MCF 10A (cell line): ENCODE results near the gene ELMO1. TPM values are rescaled to one million over a fixed set of nuclear protein-coding genes. Genes with fewer than 3 reads are reported as not detected.

Experiments used
- BruUV-seq: library from RNA; stranded (reverse); fragments of 400-500 nt; replicated peaks from 2 replicates; lab custom pipeline; 2021; lab: Mats Ljungman, UMichigan
- CTCF ChIA-PET: fragments of 300-600 bp; sonication (Branson Sonifier 250); formaldehyde crosslinking; extraction: SDS; loops from one replicate; lab custom pipeline; 2021; ENCODE audit warnings: antibody characterized with exemption, inconsistent platforms; lab: Yijun Ruan, JAX
- POLR2A ChIA-PET: fragments of 300-600, 350-650 bp; sonication (Branson Sonifier 250); formaldehyde crosslinking; extraction: SDS; loops from one replicate; lab custom pipeline; 2020; ENCODE audit warnings: antibody characterized with exemption, inconsistent platforms; lab: Yijun Ruan, JAX
- DNase-seq: peaks from one replicate; pipeline ENCODE4 v3.0.0-alpha.2; 2018; ENCODE audit not compliant: unreplicated experiment
- H3K27ac Mint-ChIP-seq: one replicate; pipeline ENCODE4 v1.8.0; 2022; ENCODE audit warnings: mild to moderate bottlenecking, low read depth, mixed read lengths; ENCODE audit not compliant: unreplicated experiment
- H3K27me3 Mint-ChIP-seq: one replicate; pipeline ENCODE4 v1.8.0; 2022; ENCODE audit warnings: mixed read lengths; ENCODE audit not compliant: insufficient read depth, unreplicated experiment
- H3K36me3 Mint-ChIP-seq: one replicate; pipeline ENCODE4 v1.8.0; 2022; ENCODE audit warnings: mild to moderate bottlenecking, moderate library complexity, mixed read lengths; ENCODE audit not compliant: insufficient read depth, unreplicated experiment
- H3K4me1 Mint-ChIP-seq: one replicate; pipeline ENCODE4 v1.8.0; 2022; ENCODE audit warnings: mixed read lengths; ENCODE audit not compliant: insufficient read depth, unreplicated experiment
- H3K4me3 Mint-ChIP-seq: one replicate; pipeline ENCODE4 v1.8.0; 2022; ENCODE audit warnings: mild to moderate bottlenecking, moderate library complexity, mixed read lengths; ENCODE audit not compliant: unreplicated experiment
- H3K9me3 Mint-ChIP-seq: one replicate; pipeline ENCODE4 v1.8.0; 2022; ENCODE audit warnings: mixed read lengths; ENCODE audit not compliant: unreplicated experiment
- CTCF ChIP-seq: fragments of 200-600 bp; IDR thresholded peaks from one replicate; pipeline ENCODE4 v1.8.0; 2022; ENCODE audit warnings: antibody characterized with exemption, mild to moderate bottlenecking; ENCODE audit not compliant: unreplicated experiment
- intact Hi-C: fragments of 100-400 bp; cut with micrococcal nuclease; formaldehyde crosslinking; loops from 2 replicates; pipeline ENCODE4 v1.14.1; 2022
- total RNA-seq: library from RNA; stranded (reverse); gene quantifications from 2 replicates; pipeline ENCODE4 v1.2.3, GENCODE V29; 2022

Gene ELMO1
- total RNA-seq, 1 experiment from 2014 or later, result 0.30 TPM

- ChIA-PET CTCF (interaction anchor here (0.6 to 0.7 kb wide), 2 partner anchors 61 to 160 kb away, joined by 3 read pairs; no protein-coding TSS in a partner anchor), POLR2A (no interaction called here)
- no peak for TF ChIP-seq CTCF
- Mint-ChIP-seq H3K27ac (no peak overlapping the region), H3K9me3 (no peaks in the 10 kb centered on the region), H3K27me3 (no peaks in the 10 kb centered on the region), H3K4me1 (peaks cover 5% of the 10 kb centered on the region), H3K4me3 (no peak overlapping the region), H3K36me3 (no peaks in the 10 kb centered on the region)
- no peak for DNase-seq
- intact Hi-C loops, result no loop called here
- BruUV-seq, result no TSS peak
These were observed 538.3 kb downstream of the ELMO1 start for GRCh38 chr7:36910401-36910800.

DNA sequence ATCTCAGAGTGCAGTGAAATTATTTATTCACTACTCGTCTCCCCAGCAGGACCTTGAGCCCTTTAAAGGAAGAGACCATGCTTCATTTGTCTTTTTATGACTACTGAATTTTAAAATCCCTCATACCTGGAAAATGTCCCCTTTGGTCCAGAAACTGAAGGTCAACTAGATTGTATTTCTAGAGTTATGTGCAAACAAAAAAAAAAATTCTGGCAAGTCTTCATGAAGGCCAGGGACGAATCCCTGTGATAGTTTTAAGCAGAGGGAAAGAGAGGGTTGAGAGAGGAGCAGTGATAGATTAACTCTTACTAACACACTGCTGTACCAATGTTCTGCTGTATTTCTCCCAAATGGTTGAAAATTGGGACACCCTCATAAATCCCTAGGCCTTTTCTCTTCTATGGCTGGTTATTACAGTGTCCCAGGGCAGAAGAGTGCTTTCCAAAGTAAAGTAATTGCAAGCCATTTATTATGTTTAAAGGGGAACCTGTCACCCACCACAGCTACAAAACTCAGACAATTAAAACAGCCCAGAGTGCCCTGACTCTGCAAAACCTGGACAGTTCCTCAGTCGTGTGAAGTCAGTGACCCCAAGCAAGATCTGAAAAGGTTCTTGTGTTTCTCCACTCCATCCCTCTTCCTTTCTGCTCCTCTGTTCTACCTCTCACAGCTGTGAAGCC is 541.6 kb downstream of the ELMO1 start:
- Mint-ChIP-seq H3K9me3 (no peaks in the 10 kb centered on the region), H3K27me3 (no peaks in the 10 kb centered on the region), H3K36me3 (no peaks in the 10 kb centered on the region), H3K4me3 (no peak overlapping the region), H3K4me1 (peaks cover 2% of the 10 kb centered on the region), H3K27ac (no peak overlapping the region)
- DNase-seq, result no peak
- intact Hi-C loops, result no loop called here
- ChIA-PET CTCF (no interaction called here), POLR2A (no interaction called here)
- BruUV-seq, result no TSS peak
- TF ChIP-seq CTCF, result no peak

- CTCF ChIA-PET, result no interaction called here
- intact Hi-C loops, result no loop called here
- BruUV-seq, result no TSS peak
These were observed 542.2 kb downstream of the ELMO1 start for GRCh38 chr7:36906448-36906847.

DNA sequence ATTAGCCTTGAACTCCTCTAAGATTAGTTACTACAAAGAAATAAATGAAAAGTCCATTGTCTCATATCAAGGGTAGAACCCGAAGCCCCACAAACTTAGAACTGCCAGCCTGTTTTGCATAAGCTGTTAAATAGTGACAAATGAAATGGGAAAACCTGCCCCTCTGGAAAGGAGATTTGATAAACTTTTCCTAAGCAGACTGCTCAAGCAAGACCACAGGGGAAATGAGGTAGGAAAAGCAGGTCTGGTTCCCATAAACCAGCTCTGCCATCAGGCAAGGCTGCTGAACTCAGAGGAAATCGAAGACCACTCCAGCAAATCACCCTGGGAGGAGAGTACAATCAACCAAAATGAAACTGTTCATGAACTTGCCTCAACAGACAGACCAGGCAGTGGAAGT is 542.8 kb downstream of the ELMO1 start:
- Mint-ChIP-seq H3K4me1 (no peaks in the 10 kb centered on the region), H3K27me3 (no peaks in the 10 kb centered on the region), H3K36me3 (no peaks in the 10 kb centered on the region), H3K4me3 (no peak overlapping the region), H3K9me3 (no peaks in the 10 kb centered on the region), H3K27ac (no peak overlapping the region)
- ChIA-PET CTCF (no interaction called here), POLR2A (no interaction called here)
- intact Hi-C loops, result no loop called here
- DNase-seq, result no peak
- TF ChIP-seq CTCF, result no peak
- no TSS peak for BruUV-seq

More at GRCh38 chr7:36906448-36906847, 542.2 kb downstream of the ELMO1 start:
- H3K36me3 Mint-ChIP-seq, result no peaks in the 10 kb centered on the region
- no peaks in the 10 kb centered on the region for H3K9me3 Mint-ChIP-seq
- no peaks in the 10 kb centered on the region for H3K27me3 Mint-ChIP-seq
- no peak for DNase-seq
- no peak overlapping the region for H3K27ac Mint-ChIP-seq
- H3K4me1 Mint-ChIP-seq, result no peaks in the 10 kb centered on the region
- POLR2A ChIA-PET, result no interaction called here
- TF ChIP-seq CTCF, result no peak
- H3K4me3 Mint-ChIP-seq, result no peak overlapping the region
